Adrenal gland (tissue), 12 donors: Measurements from ENCODE around the gene ZNF516. TPM values are rescaled to one million over a fixed set of nuclear protein-coding genes. Genes with fewer than 3 reads are reported as not detected.

Experiments
- DNase-seq, 7 donors: peaks; one replicate each; pipeline ENCODE4 v3.0.0-alpha.2; 2019 to 2020
- H3K27ac ChIP-seq, 5 donors: fragments of 200-600 bp; sonication (generic) in 4 of 5; 1 replicate in 3 of 5; 2 replicates in 2 of 5; pipeline versions ENCODE4 v1.5.1 to v1.8.0; 2016 to 2020; ENCODE audit warnings: mild to moderate bottlenecking in 1 of 5
- H3K27me3 ChIP-seq: fragments of 200-600 bp; 2 replicates; pipeline ENCODE4 v1.8.0; 2021
- H3K36me3 ChIP-seq, 2 donors: fragments of 200-600 bp; replicated peaks in 1 of 2; 1 replicate in 1 of 2; 2 replicates in 1 of 2; pipeline versions ENCODE4 v1.5.1 to v1.8.0; 2018 to 2022
- H3K4me1 ChIP-seq, 2 donors: fragments of 200-600 bp; replicated peaks in 1 of 2; 1 replicate in 1 of 2; 2 replicates in 1 of 2; pipeline versions ENCODE4 v1.5.1 to v1.8.0; 2018 to 2021
- H3K4me3 ChIP-seq, 4 donors: fragments of 200-600 bp; sonication (generic) in 3 of 4; one replicate each; pipeline ENCODE4 v1.5.1; 2016 to 2018
- H3K9me3 ChIP-seq, 3 donors: fragments of 200-600 bp; sonication (generic) in 1 of 3; replicated peaks in 1 of 3; 1 replicate in 2 of 3; 2 replicates in 1 of 3; pipeline versions ENCODE4 v1.5.1 to v1.8.0; 2016 to 2021
- POLR2A ChIP-seq, 2 donors: fragments of 450-650 bp; IDR thresholded peaks; one replicate each; pipeline ENCODE4 v1.6.1; 2017; ENCODE audit warnings: antibody characterized with exemption in 2 of 2, mild to moderate bottlenecking in 2 of 2, moderate library complexity in 1 of 2
- WGBS, 4 donors: extraction: QIAGEN DNeasy Blood & Tissue Kit in 2 of 4; methylation state at CpG; one replicate each; pipeline versions ENCODE4 v1.1.5 to v1.1.7; 2013 to 2017; 5-methylcytosine and 5-hydroxymethylcytosine counted together
- intact Hi-C, 2 donors: fragments of 100-400 bp; cut with DNase I; formaldehyde crosslinking; loops; one replicate each; pipeline versions ENCODE4 v1.14.1 to v1.15.0; 2022 to 2023
- polyA plus RNA-seq, 3 donors: library from polyadenylated mRNA; stranded (reverse); fragments of 200-250 nt in 2 of 3; fragments of 350-450 nt in 1 of 3; fragmentation: Illumina TruSeq in 1 of 3; extraction: RNeasy Lipid Tissue Mini Kit (QIAGEN cat#74804) in 1 of 3; gene quantifications; one replicate each; pipeline ENCODE4 v1.2.3, GENCODE V29; 2013 to 2014
- total RNA-seq, 9 donors: library from RNA; depleted of rRNA in 4 of 9; stranded (reverse); fragments of >200 nt in 4 of 9; fragments of 120-200 nt in 1 of 9; fragmentation: NEBNext Ultra II Directional in 1 of 9; extraction: Animal tissue kit (Norgen Biotek cat#: 25700) in 1 of 9; gene quantifications; one replicate each; pipeline versions ENCODE4 v1.1.0 to v1.2.4, GENCODE V29; 2013 to 2023
- TF ChIP-seq, protein P1 (sequence below), 6 experiments: fragments of 450-650 bp in 4 of 6; fragments of 200-600 bp in 2 of 6; sonication (generic) in 1 of 6; IDR thresholded peaks; 1 replicate in 5 of 6; 2 replicates in 1 of 6; pipeline versions ENCODE4 v1.5.1 to v1.8.0; 2016 to 2021; ENCODE audit warnings: antibody characterized with exemption in 6 of 6, mild to moderate bottlenecking in 2 of 6, moderate library complexity in 1 of 6
- donor health status: healthy with polysubstance abuse.
- donor health status: Bipolar disorder and iron deficiency.
- donor health status: DM: yes; HTN: yes; CAD: no.
- donor health status: DM: no; HTN: no; CAD: no.
- donor health status: DM: no; HTN: no; CAD: no.
- donor health status: DM: yes; HTN: yes; CAD: no.

Gene ZNF516
- total and polyA plus RNA-seq, 12 donors: 8.6 to 60.1 (median 31.0) TPM

DNA sequence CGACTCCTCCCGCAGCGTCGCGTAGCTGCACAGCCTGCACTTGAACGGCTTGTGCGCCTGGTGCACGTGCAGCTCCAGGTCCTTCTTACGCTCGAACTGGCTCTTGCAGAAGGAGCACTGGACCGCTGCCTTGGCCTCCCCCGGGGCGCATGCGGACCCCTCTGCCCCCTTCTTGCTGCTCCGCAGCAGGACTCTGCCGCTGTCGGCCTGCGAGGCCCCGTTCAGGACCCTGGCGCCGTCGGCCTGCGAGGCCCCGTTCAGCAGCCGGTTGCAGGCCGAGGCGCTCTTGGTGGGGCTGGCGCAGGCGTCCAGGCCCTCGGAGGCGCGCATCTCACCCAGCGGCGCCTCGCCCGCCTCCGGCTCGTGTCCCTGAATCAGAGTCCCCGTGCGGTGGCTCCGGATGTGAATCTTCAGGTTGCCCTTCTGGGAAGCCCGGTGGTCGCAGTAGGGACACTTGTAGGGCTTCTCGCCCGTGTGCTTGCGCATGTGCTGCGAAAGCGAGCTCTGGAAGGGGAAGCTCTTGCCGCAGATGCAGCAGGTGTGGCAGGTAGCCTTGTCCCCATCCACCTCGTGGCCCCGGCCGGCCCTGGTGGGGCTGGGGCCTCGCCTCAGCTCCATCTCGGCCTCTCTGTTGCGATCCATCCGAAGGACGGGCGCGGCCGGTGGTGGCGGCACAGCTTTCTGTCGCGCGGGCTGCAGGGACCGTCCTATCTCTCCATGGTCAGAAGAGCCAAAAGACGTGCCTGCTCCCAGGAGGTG, 52.5 kb downstream of the ZNF516 start:
- intact Hi-C loops: no loop called here
- H3K27ac ChIP-seq: no peak overlapping the region
- TF ChIP-seq POLR2A (IDR thresholded peaks at IDR 0.05): no peak
- TF ChIP-seq, protein P1, sequence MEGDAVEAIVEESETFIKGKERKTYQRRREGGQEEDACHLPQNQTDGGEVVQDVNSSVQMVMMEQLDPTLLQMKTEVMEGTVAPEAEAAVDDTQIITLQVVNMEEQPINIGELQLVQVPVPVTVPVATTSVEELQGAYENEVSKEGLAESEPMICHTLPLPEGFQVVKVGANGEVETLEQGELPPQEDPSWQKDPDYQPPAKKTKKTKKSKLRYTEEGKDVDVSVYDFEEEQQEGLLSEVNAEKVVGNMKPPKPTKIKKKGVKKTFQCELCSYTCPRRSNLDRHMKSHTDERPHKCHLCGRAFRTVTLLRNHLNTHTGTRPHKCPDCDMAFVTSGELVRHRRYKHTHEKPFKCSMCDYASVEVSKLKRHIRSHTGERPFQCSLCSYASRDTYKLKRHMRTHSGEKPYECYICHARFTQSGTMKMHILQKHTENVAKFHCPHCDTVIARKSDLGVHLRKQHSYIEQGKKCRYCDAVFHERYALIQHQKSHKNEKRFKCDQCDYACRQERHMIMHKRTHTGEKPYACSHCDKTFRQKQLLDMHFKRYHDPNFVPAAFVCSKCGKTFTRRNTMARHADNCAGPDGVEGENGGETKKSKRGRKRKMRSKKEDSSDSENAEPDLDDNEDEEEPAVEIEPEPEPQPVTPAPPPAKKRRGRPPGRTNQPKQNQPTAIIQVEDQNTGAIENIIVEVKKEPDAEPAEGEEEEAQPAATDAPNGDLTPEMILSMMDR (IDR thresholded peaks at IDR 0.05): no peak
- H3K4me3 ChIP-seq: no peak overlapping the region
- WGBS, 4 donors: 96% methylated on average over 31 to 66 of the region's 66 CpGs
- H3K27me3 ChIP-seq: no peaks in the 10 kb centered on the region
- DNase-seq: peak in 2 of 7 donors; percentile 19 to 45
- peaks cover 16 to 37% of the 10 kb centered on the region in 2 donors for H3K4me1 ChIP-seq
- H3K36me3 ChIP-seq: peaks cover 0 to 29% of the 10 kb centered on the region in 2 donors
- H3K9me3 ChIP-seq: no peaks in the 10 kb centered on the region

DNA sequence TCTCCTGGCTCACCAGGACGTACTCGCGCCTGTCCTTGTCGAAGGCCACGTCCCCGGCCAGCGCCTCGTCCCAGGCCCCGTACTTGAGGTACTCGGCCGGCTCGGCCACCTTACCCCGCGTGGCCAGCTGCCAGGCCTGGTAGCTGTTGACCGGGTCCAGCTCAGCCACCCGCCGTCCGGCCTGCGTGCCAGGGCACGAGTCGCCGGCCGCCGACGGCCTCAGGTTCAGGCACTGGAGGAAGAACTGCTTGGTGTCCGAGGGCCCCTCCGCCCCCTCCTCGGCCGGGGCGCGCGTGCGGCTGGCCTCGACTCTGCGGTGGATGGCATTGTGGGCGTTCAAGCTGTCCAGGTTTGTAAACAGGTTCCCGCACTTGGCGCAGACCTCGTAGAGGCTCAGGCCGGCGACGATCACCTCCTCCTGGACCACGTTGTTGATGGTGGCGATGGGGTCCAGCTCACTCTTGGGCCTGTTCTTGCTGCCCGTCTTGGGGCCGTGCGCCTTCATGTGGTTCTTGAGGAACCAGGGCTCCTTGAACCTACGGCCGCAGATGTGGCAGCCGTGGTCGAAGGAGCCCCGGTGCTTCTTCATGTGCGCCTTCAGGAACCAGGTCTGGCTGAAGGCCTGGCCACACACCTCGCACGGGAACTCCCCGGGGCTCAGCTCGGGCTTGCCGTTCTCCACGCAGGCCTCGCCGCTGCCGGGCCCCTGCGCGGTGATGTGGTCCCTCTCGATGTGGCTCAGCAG, 53.2 kb downstream of the ZNF516 start:
- WGBS, 4 donors: 95 to 97% (median 96%) methylated on average over 44 to 65 of the region's 65 CpGs; no CpG with 5 or more reads in 1 of the 4 donors

DNA sequence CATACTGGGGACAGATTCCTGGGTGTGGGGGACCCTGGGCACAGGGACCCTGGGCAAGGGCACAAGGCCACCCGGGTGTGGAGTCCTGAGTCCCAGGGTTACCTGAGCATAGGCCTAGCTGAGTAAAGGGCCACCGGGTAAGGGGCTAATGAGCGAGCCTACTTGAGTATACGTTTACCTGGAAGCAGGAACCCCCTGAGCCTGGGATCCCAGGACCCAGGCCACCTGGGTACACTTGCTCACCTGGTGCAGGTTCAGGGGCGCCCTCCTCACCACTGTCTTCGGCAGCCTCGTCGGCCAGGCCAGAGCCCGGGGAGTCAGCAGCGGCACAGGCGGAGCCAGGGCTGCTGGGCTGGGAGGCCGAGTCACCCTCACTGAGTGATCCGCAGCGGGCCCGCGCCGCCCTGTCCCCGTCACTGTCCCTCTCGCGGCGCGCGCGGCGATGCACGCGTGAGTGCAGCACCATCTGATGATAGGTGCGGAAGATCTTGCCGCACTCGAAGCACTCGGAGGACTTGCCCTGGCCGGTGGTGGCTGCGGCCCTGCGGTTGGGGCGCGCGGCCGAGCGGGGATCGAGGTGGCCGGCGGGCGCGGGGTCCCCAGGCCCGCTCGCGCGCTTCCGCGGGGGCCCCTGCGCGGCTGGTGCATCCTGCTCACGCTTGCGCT, 53.9 kb downstream of the ZNF516 start:
- Histone ChIP-seq H3K9me3 (no peaks in the 10 kb centered on the region), H3K27ac (no peak overlapping the region), H3K36me3 (peaks cover 0 to 31% of the 10 kb centered on the region in 2 donors), H3K4me1 (peaks cover 10 to 22% of the 10 kb centered on the region in 2 donors), H3K4me3 (no peak overlapping the region), H3K27me3 (no peaks in the 10 kb centered on the region)
- intact Hi-C loops: no loop called here
- TF ChIP-seq, protein P1 (IDR thresholded peaks at IDR 0.05): no peak
- no peak for TF ChIP-seq POLR2A (IDR thresholded peaks at IDR 0.05)
- 95 to 98% (median 97%) methylated on average over 53 to 54 of the region's 54 CpGs; no CpG with 5 or more reads in 1 of the 4 donors for WGBS, 4 donors
- peak in 2 of 7 donors; percentile 16 to 38 for DNase-seq

More for the DNA sequence above, 53.2 kb downstream of the ZNF516 start:
- Histone ChIP-seq H3K27ac (no peak overlapping the region), H3K9me3 (no peaks in the 10 kb centered on the region), H3K36me3 (peaks cover 0 to 31% of the 10 kb centered on the region in 2 donors), H3K4me3 (no peak overlapping the region), H3K4me1 (peaks cover 13 to 30% of the 10 kb centered on the region in 2 donors), H3K27me3 (no peaks in the 10 kb centered on the region)
- TF ChIP-seq POLR2A (IDR thresholded peaks at IDR 0.05): no peak
- TF ChIP-seq, protein P1 (IDR thresholded peaks at IDR 0.05): no peak
- DNase-seq: peak in 2 of 7 donors; percentile 20 to 49
- intact Hi-C loops: no loop called here

DNA sequence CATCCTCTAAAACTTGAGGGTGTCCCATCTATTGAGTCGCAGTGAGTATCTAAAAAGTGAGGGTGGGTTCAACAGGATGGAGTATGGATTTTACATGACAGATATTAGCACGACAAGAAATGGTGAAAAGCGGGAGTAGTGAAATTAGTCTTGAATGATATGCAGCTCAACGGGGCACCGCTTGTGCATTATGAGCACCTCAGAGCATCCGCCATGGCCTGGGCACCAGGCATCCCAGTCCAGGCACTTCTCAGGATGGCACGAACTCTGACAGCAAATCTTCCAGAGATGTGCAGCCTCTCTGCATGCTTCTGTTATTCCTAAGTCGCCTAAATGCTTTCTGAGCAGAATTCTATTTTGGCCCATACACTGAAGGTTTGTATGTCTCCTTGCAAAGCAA, 57.1 kb downstream of the ZNF516 start:
- Histone ChIP-seq H3K4me3 (no peak overlapping the region), H3K9me3 (no peaks in the 10 kb centered on the region), H3K4me1 (no peaks in the 10 kb centered on the region), H3K27ac (no peak overlapping the region), H3K27me3 (no peaks in the 10 kb centered on the region), H3K36me3 (peaks cover 0 to 40% of the 10 kb centered on the region in 2 donors)
- WGBS, 4 donors: 89 to 94% (median 91%) methylated on average over 8 of the region's 8 CpGs
- intact Hi-C loops: no loop called here
- DNase-seq: peak in 1 of 7 donors; percentile 52
- TF ChIP-seq POLR2A (IDR thresholded peaks at IDR 0.05): no peak
- TF ChIP-seq, protein P1 (IDR thresholded peaks at IDR 0.05): no peak
